Hepatocyte (in vitro differentiated cells): ENCODE results near the gene SLC16A9.
"Not testable (repeated sequence)": the region's sequence is repeated elsewhere in the genome, so short reads cannot be mapped to it uniquely, and the experiment has no call there.

Experiments
- CTCF ChIP-seq: fragments of 200-600 bp; sonication (generic); IDR thresholded peaks from 2 replicates; pipeline ENCODE4 v1.5.1; 2016; ENCODE audit warnings: antibody characterized with exemption, mild to moderate bottlenecking; ENCODE audit not compliant: poor library complexity
- EZH2 ChIP-seq: fragments of 200-600 bp; sonication (generic); IDR thresholded peaks from 2 replicates; pipeline ENCODE4 v1.6.1; 2016; ENCODE audit warnings: antibody characterized with exemption, mild to moderate bottlenecking, borderline replicate concordance

DNA sequence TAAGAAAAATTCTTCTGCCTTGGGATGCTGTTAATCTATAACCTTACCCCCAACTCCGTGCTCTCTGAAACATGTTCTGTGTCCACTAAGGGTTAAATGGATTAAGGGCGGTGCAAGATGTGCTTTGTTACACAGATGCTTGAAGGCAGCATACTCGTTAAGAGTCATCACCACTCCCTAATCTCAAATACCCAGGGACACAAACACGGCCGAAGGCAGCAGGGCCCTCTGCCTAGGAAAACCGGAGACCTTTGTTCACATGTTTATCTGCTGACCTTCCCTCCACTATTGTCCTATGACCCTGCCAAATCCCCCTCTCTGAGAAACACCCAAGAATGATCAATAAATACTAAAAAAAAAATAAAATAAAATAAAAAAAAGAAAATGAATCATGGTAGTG is 35.1 kb upstream of the SLC16A9 start:
- not testable (repeated sequence) for TF ChIP-seq CTCF, EZH2
